NCI-H345 (cell line): ENCODE data around the gene LAPTM4A.
"Not testable (repeated sequence)": the region's sequence is repeated elsewhere in the genome, so short reads cannot be mapped to it uniquely, and the experiment has no call there.

Experiments
- DNase-seq: peaks from one replicate; lab custom pipeline; 2025; lab: John Stamatoyannopoulos, UW

LAPTM4A gene

GRCh38 chr2:20051532-20052228, at the start of gene LAPTM4A:
Gene LAPTM4A, minus strand, starts transcription at chr2:20051628. Its CDS starts 108 bp downstream, at chr2:20051520.
- peak; percentile 100 for DNase-seq

GRCh38 chr2:20100711-20101110, 49.3 kb upstream of the LAPTM4A start:
- DNase-seq: no peak

- no peak for DNase-seq
Measured at GRCh38 chr2:20099780-20100179, 48.4 kb upstream of the LAPTM4A start.

- DNase-seq: peak; percentile 83
Measured at GRCh38 chr2:20097889-20098714, 46.7 kb upstream of the LAPTM4A start.

GRCh38 chr2:20095469-20095868, 44.0 kb upstream of the LAPTM4A start:
- no peak for DNase-seq

GRCh38 chr2:20094955-20095354, 43.5 kb upstream of the LAPTM4A start:
- no peak for DNase-seq

- DNase-seq: no peak
Measured at GRCh38 chr2:20094142-20094755, 42.8 kb upstream of the LAPTM4A start.

GRCh38 chr2:20093263-20094141, 42.1 kb upstream of the LAPTM4A start:
- DNase-seq: peak; percentile 51

- no peak for DNase-seq
Measured at GRCh38 chr2:20092901-20093235, 41.4 kb upstream of the LAPTM4A start.

GRCh38 chr2:20092226-20092900, 40.9 kb upstream of the LAPTM4A start:
- DNase-seq: no peak

GRCh38 chr2:20091305-20091991, 40.0 kb upstream of the LAPTM4A start:
- no peak for DNase-seq

- DNase-seq: no peak
Measured at GRCh38 chr2:20089715-20090464, 38.5 kb upstream of the LAPTM4A start.

- not testable (repeated sequence) for DNase-seq
Measured at GRCh38 chr2:20085909-20086308, 34.5 kb upstream of the LAPTM4A start.

- DNase-seq: not testable (repeated sequence)
Measured at GRCh38 chr2:20082812-20083211, 31.4 kb upstream of the LAPTM4A start.

- DNase-seq: no peak
Measured at GRCh38 chr2:20081841-20082240, 30.4 kb upstream of the LAPTM4A start.

GRCh38 chr2:20080839-20081415, 29.5 kb upstream of the LAPTM4A start:
- peak; percentile 33 for DNase-seq

GRCh38 chr2:20080428-20080827, 29.0 kb upstream of the LAPTM4A start:
- DNase-seq: no peak

- no peak for DNase-seq
Measured at GRCh38 chr2:20079546-20080115, 28.2 kb upstream of the LAPTM4A start.

GRCh38 chr2:20077411-20077940, 26.0 kb upstream of the LAPTM4A start:
- DNase-seq: no peak
